ACC112 (cell line): ENCODE data around the gene FBXL15.
A peak's percentile ranks its signal among the peaks of the same experiment; 100 is the strongest.

Source experiments
- H2AFZ ChIP-seq: fragments of 200-600 bp; sonication (generic); one replicate; pipeline ENCODE4 v1.6.0; 2017; ENCODE audit warnings: antibody characterized with exemption, low read length; ENCODE audit not compliant: unreplicated experiment
- H3K27ac ChIP-seq: fragments of 200-600 bp; sonication (generic); 2 replicates; pipeline ENCODE4 v1.5.1; 2014; ENCODE audit warnings: low read depth, mild to moderate bottlenecking, antibody characterized with exemption, low read length, moderate library complexity
- H3K27me3 ChIP-seq: fragments of 200-600 bp; sonication (generic); 2 replicates; pipeline ENCODE4 v1.6.1; 2014; ENCODE audit warnings: mild to moderate bottlenecking, antibody characterized with exemption, low read length, moderate library complexity, mixed read lengths; ENCODE audit not compliant: insufficient read depth
- H3K36me3 ChIP-seq: fragments of 200-600 bp; sonication (generic); 2 replicates; pipeline ENCODE4 v1.6.1; 2016; ENCODE audit warnings: mild to moderate bottlenecking, antibody characterized with exemption, low read length, moderate library complexity, mixed read lengths; ENCODE audit not compliant: insufficient read depth
- H3K4me1 ChIP-seq: fragments of 200-600 bp; sonication (generic); one replicate; pipeline ENCODE4 v1.6.1; 2016; ENCODE audit warnings: low read length, mixed read lengths; ENCODE audit not compliant: insufficient read depth, unreplicated experiment, control insufficient read depth
- H3K4me3 ChIP-seq: fragments of 200-600 bp; sonication (generic); 2 replicates; pipeline ENCODE4 v1.5.1; 2014; ENCODE audit warnings: mild to moderate bottlenecking, low read depth, low read length
- H3K79me2 ChIP-seq: fragments of 200-600 bp; sonication (generic); one replicate; pipeline ENCODE4 v1.6.0; 2016; ENCODE audit warnings: low read length; ENCODE audit not compliant: control insufficient read depth, unreplicated experiment, insufficient read depth

Gene FBXL15

GRCh38 chr10:102420714-102421506, at the start of gene FBXL15:
Gene FBXL15, plus strand, starts transcription at chr10:102420836. Its CDS starts 294 bp downstream, at chr10:102421130.
- Histone ChIP-seq H3K79me2 (no peaks in the 10 kb centered on the region), H3K4me1 (peaks cover 14% of the 10 kb centered on the region), H3K27me3 (peaks cover 19% of the 10 kb centered on the region), H2AFZ (peak within 1 kb of the TSS; percentile 85), H3K27ac (peak within 1 kb of the TSS; percentile 58), H3K4me3 (peak within 1 kb of the TSS; percentile 81), H3K36me3 (no peaks in the 10 kb centered on the region)

GRCh38 chr10:102371295-102371694, 49.3 kb upstream of the FBXL15 start:
- Histone ChIP-seq H3K79me2 (no peaks in the 10 kb centered on the region), H3K36me3 (peaks cover 57% of the 10 kb centered on the region), H3K4me3 (no peak overlapping the region), H3K27me3 (no peaks in the 10 kb centered on the region), H3K27ac (no peak overlapping the region), H3K4me1 (no peaks in the 10 kb centered on the region), H2AFZ (no peak overlapping the region)

- peaks cover 25% of the 10 kb centered on the region for H3K36me3 ChIP-seq
- H3K4me1 ChIP-seq = no peaks in the 10 kb centered on the region
- H3K27me3 ChIP-seq = no peaks in the 10 kb centered on the region
- no peak overlapping the region for H3K27ac ChIP-seq
- no peak overlapping the region for H3K4me3 ChIP-seq
- H2AFZ ChIP-seq = no peak overlapping the region
- H3K79me2 ChIP-seq = no peaks in the 10 kb centered on the region
Observed at GRCh38 chr10:102375250-102375649, 45.4 kb upstream of the FBXL15 start.

GRCh38 chr10:102375867-102376266, 44.8 kb upstream of the FBXL15 start:
- no peak overlapping the region for H2AFZ ChIP-seq
- H3K4me1 ChIP-seq = no peaks in the 10 kb centered on the region
- no peak overlapping the region for H3K27ac ChIP-seq
- H3K4me3 ChIP-seq = no peak overlapping the region
- peaks cover 22% of the 10 kb centered on the region for H3K36me3 ChIP-seq
- no peaks in the 10 kb centered on the region for H3K79me2 ChIP-seq
- H3K27me3 ChIP-seq = no peaks in the 10 kb centered on the region

- Histone ChIP-seq H3K79me2 (no peaks in the 10 kb centered on the region), H3K4me1 (no peaks in the 10 kb centered on the region), H3K4me3 (no peak overlapping the region), H3K36me3 (peaks cover 19% of the 10 kb centered on the region), H3K27me3 (no peaks in the 10 kb centered on the region), H3K27ac (no peak overlapping the region), H2AFZ (no peak overlapping the region)
Observed at GRCh38 chr10:102376901-102377300, 43.7 kb upstream of the FBXL15 start.

GRCh38 chr10:102379383-102379782, 41.3 kb upstream of the FBXL15 start:
- Histone ChIP-seq H3K27me3 (no peaks in the 10 kb centered on the region), H3K4me1 (no peaks in the 10 kb centered on the region), H3K4me3 (no peak overlapping the region), H3K79me2 (no peaks in the 10 kb centered on the region), H2AFZ (no peak overlapping the region), H3K27ac (no peak overlapping the region), H3K36me3 (peaks cover 12% of the 10 kb centered on the region; the same call in 1 of the 2 replicates)

- Histone ChIP-seq H2AFZ (no peak overlapping the region), H3K4me3 (no peak overlapping the region), H3K36me3 (peaks cover 12% of the 10 kb centered on the region; the same call in 1 of the 2 replicates), H3K4me1 (no peaks in the 10 kb centered on the region), H3K79me2 (no peaks in the 10 kb centered on the region), H3K27ac (no peak overlapping the region), H3K27me3 (no peaks in the 10 kb centered on the region)
Observed at GRCh38 chr10:102381983-102382382, 38.7 kb upstream of the FBXL15 start.

- no peaks in the 10 kb centered on the region for H3K79me2 ChIP-seq
- H3K36me3 ChIP-seq = peaks cover 12% of the 10 kb centered on the region; the same call in 1 of the 2 replicates
- H3K27ac ChIP-seq = no peak overlapping the region
- no peak overlapping the region for H3K4me3 ChIP-seq
- H3K4me1 ChIP-seq = no peaks in the 10 kb centered on the region
- H3K27me3 ChIP-seq = no peaks in the 10 kb centered on the region
- H2AFZ ChIP-seq = no peak overlapping the region
Observed at GRCh38 chr10:102382871-102383270, 37.8 kb upstream of the FBXL15 start.

- H3K4me3 ChIP-seq = no peak overlapping the region
- H3K27ac ChIP-seq = no peak overlapping the region
- H3K79me2 ChIP-seq = no peaks in the 10 kb centered on the region
- no peak overlapping the region for H2AFZ ChIP-seq
- no peaks in the 10 kb centered on the region for H3K27me3 ChIP-seq
- H3K4me1 ChIP-seq = no peaks in the 10 kb centered on the region
- H3K36me3 ChIP-seq = peaks cover 12% of the 10 kb centered on the region; the same call in 1 of the 2 replicates
Observed at GRCh38 chr10:102384053-102384452, 36.6 kb upstream of the FBXL15 start.

GRCh38 chr10:102384606-102385429, 35.8 kb upstream of the FBXL15 start:
- Histone ChIP-seq H3K4me1 (no peaks in the 10 kb centered on the region), H3K79me2 (no peaks in the 10 kb centered on the region), H3K36me3 (peaks cover 12% of the 10 kb centered on the region; the same call in 1 of the 2 replicates), H3K4me3 (no peak overlapping the region), H2AFZ (no peak overlapping the region), H3K27ac (no peak overlapping the region), H3K27me3 (no peaks in the 10 kb centered on the region)
